CD4-positive, alpha-beta memory T cell (primary cell): ENCODE results near the gene UNC93A. TPM values are rescaled to one million over a fixed set of nuclear protein-coding genes. Genes with fewer than 3 reads are reported as not detected.
"Not testable (repeated sequence)": the region's sequence is repeated elsewhere in the genome, so short reads cannot be mapped to it uniquely, and the experiment has no call there.

ENCODE experiments used
- CTCF ChIA-PET: fragments of 350-600 bp; sonication (Branson Sonifier 250); formaldehyde crosslinking; loops from one replicate; lab custom pipeline; 2021; ENCODE audit warnings: inconsistent platforms; ENCODE audit not compliant: partially characterized antibody; lab: Charles Lee
- POLR2A ChIA-PET: fragments of 350-600 bp; sonication (Branson Sonifier 250); formaldehyde crosslinking; loops from one replicate; lab custom pipeline; 2021; ENCODE audit not compliant: partially characterized antibody; lab: Charles Lee
- DNase-seq, 5 donors: peaks; one replicate each; pipeline versions ENCODE4 v3.0.0 to v3.0.0-alpha.2; 2020 to 2022; ENCODE audit warnings: mixed read lengths in 1 of 5
- H3K27ac ChIP-seq: one replicate; pipeline ENCODE4 v1.7.0; 2013; ENCODE audit warnings: low read depth, low read length
- H3K27me3 ChIP-seq: 2 replicates; pipeline ENCODE4 v1.7.0; 2013; ENCODE audit warnings: mild to moderate bottlenecking, low read length, moderate library complexity; ENCODE audit not compliant: insufficient read depth
- H3K36me3 ChIP-seq: 2 replicates; pipeline ENCODE4 v1.7.0; 2013; ENCODE audit warnings: mild to moderate bottlenecking, low read length, moderate library complexity; ENCODE audit not compliant: insufficient read depth
- H3K4me1 ChIP-seq: 2 replicates; pipeline ENCODE4 v1.7.0; 2013; ENCODE audit warnings: mild to moderate bottlenecking, low read length, moderate library complexity; ENCODE audit not compliant: insufficient read depth
- H3K4me3 ChIP-seq, 2 donors: one replicate each; pipeline ENCODE4 v1.7.0; 2013; ENCODE audit warnings: low read length in 2 of 2, mild to moderate bottlenecking in 1 of 2
- H3K9me3 ChIP-seq, 2 donors: one replicate each; pipeline ENCODE4 v1.7.0; 2013; ENCODE audit warnings: low read length in 2 of 2, control low read depth in 1 of 2; ENCODE audit not compliant: control insufficient read depth in 1 of 2
- H3K27ac Mint-ChIP-seq, 7 donors: one replicate each; pipeline ENCODE4 v1.8.0; 2020 to 2021; ENCODE audit warnings: mixed read lengths in 7 of 7, mild to moderate bottlenecking in 6 of 7, inconsistent platforms in 3 of 7, moderate library complexity in 3 of 7
- H3K27me3 Mint-ChIP-seq, 2 donors: one replicate each; pipeline ENCODE4 v1.8.0; 2020 to 2021; ENCODE audit warnings: mixed read lengths in 2 of 2
- H3K36me3 Mint-ChIP-seq, 2 donors: one replicate each; pipeline ENCODE4 v1.8.0; 2020 to 2021; ENCODE audit warnings: mixed read lengths in 2 of 2, inconsistent platforms in 1 of 2, mild to moderate bottlenecking in 1 of 2
- H3K4me1 Mint-ChIP-seq, 4 donors: one replicate each; pipeline ENCODE4 v1.8.0; 2020 to 2021; ENCODE audit warnings: mixed read lengths in 4 of 4, mild to moderate bottlenecking in 1 of 4
- H3K4me3 Mint-ChIP-seq, 8 donors: one replicate each; pipeline ENCODE4 v1.8.0; 2020 to 2021; ENCODE audit warnings: mixed read lengths in 8 of 8, mild to moderate bottlenecking in 7 of 8, moderate library complexity in 6 of 8, inconsistent platforms in 3 of 8
- H3K9me3 Mint-ChIP-seq, 8 donors: one replicate each; pipeline ENCODE4 v1.8.0; 2020 to 2021; ENCODE audit warnings: mixed read lengths in 8 of 8, mild to moderate bottlenecking in 5 of 8, inconsistent platforms in 3 of 8, moderate library complexity in 1 of 8
- intact Hi-C: fragments of 100-400 bp; cut with micrococcal nuclease; formaldehyde crosslinking; loops from one replicate; pipeline ENCODE4 v1.15.1; 2023
- polyA plus RNA-seq, 2 donors: library from polyadenylated mRNA; unstranded; fragments of 300-500 nt; fragmentation: Illumina TruSeq; gene quantifications; one replicate each; pipeline ENCODE4 v1.2.3, GENCODE V29; 2021
- total RNA-seq, 2 experiments: library from RNA; stranded (reverse); gene quantifications; one replicate each; pipeline ENCODE4 v1.2.3, GENCODE V29; 2021

UNC93A gene
- total and polyA plus RNA-seq, 4 experiments from 2014 or later: not detected

- H3K9me3 Mint-ChIP-seq, H3K9me3 ChIP-seq, H3K27ac Mint-ChIP-seq, H3K4me3 ChIP-seq, DNase-seq, POLR2A ChIA-PET, H3K27ac ChIP-seq, H3K4me1 Mint-ChIP-seq, H3K4me3 Mint-ChIP-seq, H3K36me3 Mint-ChIP-seq, H3K27me3 ChIP-seq, H3K36me3 ChIP-seq, CTCF ChIA-PET, H3K4me1 ChIP-seq: not testable (repeated sequence)
- intact Hi-C loops: loop anchor here (10.0 kb wide), 1 partner anchor 404 kb away; the partner anchor contains the start of gene RNASET2
- H3K27me3 Mint-ChIP-seq: peaks cover 8 to 13% of the 10 kb centered on the region in 2 donors
Observed at GRCh38 chr6:167358394-167358793, 67.3 kb downstream of the UNC93A start.

GRCh38 chr6:167361170-167361569 is 70.1 kb downstream of the UNC93A start:
- H3K27ac Mint-ChIP-seq, H3K36me3 ChIP-seq, intact Hi-C loops, H3K27me3 ChIP-seq, H3K9me3 Mint-ChIP-seq, H3K27ac ChIP-seq, H3K36me3 Mint-ChIP-seq, H3K9me3 ChIP-seq, DNase-seq, H3K4me1 ChIP-seq, H3K4me1 Mint-ChIP-seq, POLR2A ChIA-PET, H3K4me3 ChIP-seq, H3K4me3 Mint-ChIP-seq: not testable (repeated sequence)
- peaks cover 13% of the 10 kb centered on the region in 2 donors for H3K27me3 Mint-ChIP-seq
- CTCF ChIA-PET: interaction anchor here (1.4 kb wide), 1 partner anchor 9 kb away, joined by 3 read pairs; no protein-coding TSS in a partner anchor

Other genes starting within 250 kb of the UNC93A start
- gene CCR6, start 168.2 kb upstream of the UNC93A start, total RNA-seq: 10 to 100 TPM; 21.7 to 23.7 TPM
- gene CCR6, start 168.2 kb upstream of the UNC93A start, polyA plus RNA-seq: 100 to 1,000 TPM in 1 of 2 donors, 10 to 100 TPM in 1; 98.7 to 124 TPM
- gene GPR31, start 133.3 kb upstream of the UNC93A start, total RNA-seq: not detected
- not detected for gene GPR31, start 133.3 kb upstream of the UNC93A start, polyA plus RNA-seq
- gene TTLL2, start 33.8 kb downstream of the UNC93A start, total RNA-seq: not detected
- under 1 TPM in 1 of 2 donors, not detected in 1; 0.30 TPM for gene TTLL2, start 33.8 kb downstream of the UNC93A start, polyA plus RNA-seq